Endodermal cell (in vitro differentiated cells): ENCODE data around the gene LEFTY1. TPM values are rescaled to one million over a fixed set of nuclear protein-coding genes. Genes with fewer than 3 reads are reported as not detected.

Source experiments
- DNase-seq: peaks from one replicate; pipeline ENCODE4 v3.0.0-alpha.2; 2017
- H3K27ac ChIP-seq: 2 replicates; pipeline ENCODE4 v1.5.1; 2013; ENCODE audit warnings: mild to moderate bottlenecking, low read depth, low read length, moderate library complexity
- H3K27me3 ChIP-seq: 2 replicates; pipeline ENCODE4 v1.6.1; 2013; ENCODE audit warnings: mild to moderate bottlenecking, low read length, moderate library complexity; ENCODE audit not compliant: insufficient read depth, control insufficient read depth, poor library complexity, severe bottlenecking
- H3K36me3 ChIP-seq: 2 replicates; pipeline ENCODE4 v1.7.0; 2013; ENCODE audit warnings: mild to moderate bottlenecking, low read length, moderate library complexity; ENCODE audit not compliant: control insufficient read depth, insufficient read depth
- H3K4me1 ChIP-seq: one replicate; pipeline ENCODE4 v1.7.0; 2013; ENCODE audit warnings: low read length; ENCODE audit not compliant: control insufficient read depth, insufficient read depth
- H3K4me3 ChIP-seq: 2 replicates; pipeline ENCODE4 v1.5.1; 2013; ENCODE audit warnings: mild to moderate bottlenecking, low read length, moderate library complexity
- H3K9ac ChIP-seq: 2 replicates; pipeline ENCODE4 v1.6.1; 2013; ENCODE audit warnings: mild to moderate bottlenecking, low read length, moderate library complexity; ENCODE audit not compliant: poor library complexity, severe bottlenecking; ENCODE audit errors: extremely low read depth
- H3K9me3 ChIP-seq: 2 replicates; pipeline ENCODE4 v1.6.1; 2013; ENCODE audit warnings: mild to moderate bottlenecking, low read length, moderate library complexity; ENCODE audit not compliant: control insufficient read depth
- H3K27ac Mint-ChIP-seq: 2 replicates; pipeline ENCODE4 v1.8.0; 2020; ENCODE audit warnings: mixed read lengths
- H3K27me3 Mint-ChIP-seq: 2 replicates; pipeline ENCODE4 v1.8.0; 2021; ENCODE audit warnings: mild to moderate bottlenecking, mixed read lengths; ENCODE audit not compliant: insufficient read depth
- H3K36me3 Mint-ChIP-seq: 2 replicates; pipeline ENCODE4 v1.8.0; 2020; ENCODE audit warnings: low read depth, mixed read lengths
- H3K4me1 Mint-ChIP-seq: 2 replicates; pipeline ENCODE4 v1.8.0; 2020; ENCODE audit warnings: mixed read lengths
- H3K4me3 Mint-ChIP-seq: 2 replicates; pipeline ENCODE4 v1.8.0; 2020; ENCODE audit warnings: mild to moderate bottlenecking, moderate library complexity, mixed read lengths
- H3K9me3 Mint-ChIP-seq: 2 replicates; pipeline ENCODE4 v1.8.0; 2020; ENCODE audit warnings: mild to moderate bottlenecking, mixed read lengths
- CTCF ChIP-seq: fragments of 200-600 bp; sonication (generic); conservative IDR thresholded peaks from 2 replicates; pipeline ENCODE4 v1.5.0; 2021; ENCODE audit warnings: antibody characterized with exemption, mild to moderate bottlenecking
- WGBS, 2 experiments: methylation state at CpG; one replicate each; pipeline versions ENCODE4 v1.1.5 to v1.1.7; 2013; ENCODE audit warnings: missing lambda C conversion rate in 2 of 2, mixed read lengths in 1 of 2; ENCODE audit not compliant: insufficient coverage in 1 of 2, insufficient read length in 1 of 2; 5-methylcytosine and 5-hydroxymethylcytosine counted together
- total RNA-seq, 2 donors: library from RNA; stranded (reverse); fragmentation: NEBNext Ultra II Directional in 1 of 2; extraction: Animal tissue kit (Norgen Biotek cat#: 25700) in 1 of 2; gene quantifications; 2 replicates in 1 of 2; 3 replicates in 1 of 2; pipeline ENCODE4 v1.2.1, GENCODE V29; 2021

Gene LEFTY1
- total RNA-seq, 2 donors from 2014 or later: 76.0 to 660 TPM

GRCh38 chr1:225859151-225859550 lies 29.8 kb downstream of the LEFTY1 start:
- TF ChIP-seq CTCF: no peak
- no peaks in the 10 kb centered on the region for H3K27me3 ChIP-seq
- no peaks in the 10 kb centered on the region for H3K9me3 Mint-ChIP-seq

GRCh38 chr1:225857256-225857655 lies 31.7 kb downstream of the LEFTY1 start:
- Histone ChIP-seq H3K27me3 (no peaks in the 10 kb centered on the region), H3K36me3 (peaks cover 97% of the 10 kb centered on the region), H3K9ac (no peak overlapping the region), H3K4me3 (no peak overlapping the region), H3K27ac (no peak overlapping the region), H3K9me3 (peaks cover 15% of the 10 kb centered on the region), H3K4me1 (no peaks in the 10 kb centered on the region)
- Mint-ChIP-seq H3K4me1 (no peaks in the 10 kb centered on the region), H3K27ac (no peak overlapping the region), H3K36me3 (peaks cover 91% of the 10 kb centered on the region), H3K4me3 (no peak overlapping the region), H3K27me3 (no peaks in the 10 kb centered on the region), H3K9me3 (peaks cover 7% of the 10 kb centered on the region)
- no peak for TF ChIP-seq CTCF
- WGBS, 2 experiments: 82 to 85% methylated on average over 4 to 7 of the region's 7 CpGs
- no peak for DNase-seq

More at GRCh38 chr1:225859151-225859550, 29.8 kb downstream of the LEFTY1 start:
- Mint-ChIP-seq H3K4me3 (no peak overlapping the region), H3K36me3 (peaks cover 88% of the 10 kb centered on the region), H3K27me3 (no peaks in the 10 kb centered on the region), H3K4me1 (no peaks in the 10 kb centered on the region), H3K27ac (no peak overlapping the region)
- WGBS, 2 experiments: 92 to 97% methylated on average over 4 to 5 of the region's 5 CpGs
- no peak overlapping the region for H3K9ac ChIP-seq
- no peaks in the 10 kb centered on the region for H3K4me1 ChIP-seq
- H3K36me3 ChIP-seq: peaks cover 97% of the 10 kb centered on the region
- peak; percentile 35 for DNase-seq
- H3K9me3 ChIP-seq: no peaks in the 10 kb centered on the region
- no peak overlapping the region for H3K27ac ChIP-seq
- no peak overlapping the region for H3K4me3 ChIP-seq

- Histone ChIP-seq H3K4me3 (no peak overlapping the region), H3K9ac (peak overlapping the region; percentile 34), H3K27me3 (no peaks in the 10 kb centered on the region), H3K27ac (no peak overlapping the region), H3K4me1 (no peaks in the 10 kb centered on the region), H3K9me3 (peaks cover 31% of the 10 kb centered on the region), H3K36me3 (peaks cover 97% of the 10 kb centered on the region)
- WGBS, 2 experiments: 93 to 100% methylated on average over 6 to 10 of the region's 10 CpGs
- Mint-ChIP-seq H3K4me3 (no peak overlapping the region), H3K27me3 (no peaks in the 10 kb centered on the region), H3K36me3 (peaks cover 91% of the 10 kb centered on the region), H3K9me3 (peaks cover 23% of the 10 kb centered on the region), H3K27ac (no peak overlapping the region), H3K4me1 (no peaks in the 10 kb centered on the region)
- DNase-seq: no peak
- peak; percentile 43 for TF ChIP-seq CTCF
These were observed 33.2 kb downstream of the LEFTY1 start for GRCh38 chr1:225855503-225856300.
